Testis (tissue), 3 donors: ENCODE measurements around the gene C12orf75. TPM values are rescaled to one million over a fixed set of nuclear protein-coding genes. Genes with fewer than 3 reads are reported as not detected.
"Not testable (repeated sequence)": the region's sequence is repeated elsewhere in the genome, so short reads cannot be mapped to it uniquely, and the experiment has no call there.

Experiments
- DNase-seq: peaks from one replicate; pipeline ENCODE4 v3.0.0-alpha.2; 2019
- H3K27ac ChIP-seq, 2 donors: fragments of 200-600 bp; sonication (generic); one replicate each; pipeline ENCODE4 v1.5.1; 2019
- H3K27me3 ChIP-seq: fragments of 200-600 bp; sonication (generic); one replicate; pipeline ENCODE4 v1.5.1; 2019
- H3K36me3 ChIP-seq: fragments of 200-600 bp; sonication (generic); one replicate; pipeline ENCODE4 v1.5.1; 2017; ENCODE audit warnings: low read depth; ENCODE audit errors: missing control alignments
- H3K4me1 ChIP-seq: fragments of 200-600 bp; sonication (generic); one replicate; pipeline ENCODE4 v1.5.1; 2019
- H3K4me3 ChIP-seq, 2 donors: fragments of 200-600 bp; sonication (generic); one replicate each; pipeline ENCODE4 v1.5.1; 2017 to 2019
- H3K9me3 ChIP-seq: fragments of 200-600 bp; sonication (generic); one replicate; pipeline ENCODE4 v1.5.1; 2017
- POLR2A ChIP-seq: fragments of 450-650 bp; IDR thresholded peaks from one replicate; pipeline ENCODE4 v1.6.1; 2017; ENCODE audit warnings: antibody characterized with exemption, mild to moderate bottlenecking, moderate library complexity
- WGBS, 2 donors: methylation state at CpG; one replicate each; pipeline ENCODE4 v1.1.5; 2018; 5-methylcytosine and 5-hydroxymethylcytosine counted together
- intact Hi-C: fragments of 100-400 bp; cut with DNase I; formaldehyde crosslinking; loops from one replicate; pipeline ENCODE4 v1.15.1; 2023; ENCODE audit warnings: low total_unique reads
- polyA plus RNA-seq: library from polyadenylated mRNA; stranded (reverse); fragments of 350-450 nt; fragmentation: Illumina TruSeq; extraction: RNeasy Lipid Tissue Mini Kit (QIAGEN cat#74804); gene quantifications from one replicate; pipeline ENCODE4 v1.2.3, GENCODE V29; 2014; ENCODE audit warnings: low read depth, low replicate concordance; ENCODE audit not compliant: insufficient read depth
- total RNA-seq, 2 donors: library from RNA; depleted of rRNA; stranded (reverse); fragments of >200 nt; gene quantifications; one replicate each; pipeline ENCODE4 v1.2.3, GENCODE V29; 2016
- TF ChIP-seq, protein P1 (sequence below), 3 experiments: fragments of 450-650 bp in 2 of 3; fragments of 200-600 bp in 1 of 3; sonication (generic) in 1 of 3; IDR thresholded peaks; one replicate each; pipeline ENCODE4 v1.5.1; 2016 to 2019; ENCODE audit warnings: antibody characterized with exemption in 3 of 3, mild to moderate bottlenecking in 2 of 3, moderate library complexity in 1 of 3

C12orf75 gene
- total and polyA plus RNA-seq, 3 donors from 2014 or later = 112 to 144 (median 121) TPM

DNA sequence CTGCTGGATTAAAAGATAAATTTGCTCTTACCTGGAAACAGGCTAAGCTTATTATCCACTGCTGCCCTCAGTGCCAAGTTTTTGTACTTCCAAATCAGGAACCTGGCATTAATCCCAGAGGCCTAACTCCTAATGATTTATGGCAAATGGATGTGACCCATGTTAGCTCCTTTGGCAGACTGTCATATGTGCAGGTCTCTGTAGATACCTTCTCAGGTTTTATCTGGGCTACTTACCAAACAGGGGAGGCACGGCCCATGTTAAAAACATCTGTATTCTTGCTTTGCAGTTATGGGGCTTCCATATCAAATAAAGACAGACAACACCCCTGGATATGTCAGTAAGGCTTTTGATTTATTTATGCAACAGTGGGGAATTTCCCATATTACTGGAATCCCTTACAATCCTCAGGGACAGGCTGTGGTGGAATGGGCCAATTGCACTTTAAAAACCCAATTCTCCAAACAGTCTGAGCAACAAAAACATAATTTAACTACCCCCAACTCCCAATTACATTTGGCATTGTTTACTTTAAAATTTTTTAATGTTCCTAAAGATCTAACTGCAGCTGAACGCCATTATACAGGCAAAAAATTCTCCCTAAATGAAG is 19.9 kb upstream of the C12orf75 start:
- H3K27ac ChIP-seq, DNase-seq, H3K9me3 ChIP-seq, intact Hi-C loops, H3K4me3 ChIP-seq, H3K4me1 ChIP-seq, H3K36me3 ChIP-seq, H3K27me3 ChIP-seq: not testable (repeated sequence)
- 71 to 75% methylated on average over 2 of the region's 2 CpGs for WGBS, 2 donors

DNA sequence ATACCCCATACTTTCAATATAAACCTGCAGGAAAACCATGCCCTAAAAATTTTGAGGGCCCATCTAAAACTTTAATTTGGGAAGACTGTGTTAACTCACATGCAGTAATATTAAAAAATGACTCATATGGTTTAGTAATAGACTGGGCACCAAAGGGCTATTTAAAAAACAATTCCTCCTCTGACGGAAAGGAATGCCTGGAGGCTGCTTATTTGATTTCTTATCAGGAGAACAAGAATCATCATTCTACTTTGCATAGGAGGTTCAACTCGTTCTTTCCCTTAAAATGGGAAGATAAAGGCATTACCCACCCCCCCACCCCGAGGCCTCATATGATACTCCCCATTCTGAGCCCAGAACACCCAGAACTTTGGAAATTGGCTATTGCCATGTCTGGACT is 18.6 kb upstream of the C12orf75 start:
- H3K27ac ChIP-seq, DNase-seq, H3K27me3 ChIP-seq, H3K4me1 ChIP-seq, H3K36me3 ChIP-seq, H3K9me3 ChIP-seq, intact Hi-C loops, H3K4me3 ChIP-seq: not testable (repeated sequence)
- WGBS, 2 donors = 56 to 71% methylated on average over 3 of the region's 3 CpGs

DNA sequence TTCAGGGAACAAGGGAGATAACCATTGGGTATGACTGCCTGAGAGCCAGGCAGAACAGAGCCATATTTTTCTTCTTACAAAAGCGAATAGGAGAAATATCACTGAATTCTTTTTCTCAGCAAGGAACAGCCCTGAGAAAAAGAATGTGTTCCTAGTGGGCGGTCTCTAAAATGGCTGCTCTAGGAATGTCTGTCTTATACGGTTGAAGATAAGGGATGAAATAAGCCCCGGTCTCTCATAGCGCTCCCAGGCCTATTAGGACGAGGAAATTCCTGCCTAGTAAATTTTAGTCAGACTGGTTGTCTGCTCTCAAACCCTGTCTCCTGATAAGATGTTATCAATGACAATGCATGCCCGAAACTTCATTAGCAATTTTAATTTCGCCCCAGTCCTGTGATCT is 16.7 kb upstream of the C12orf75 start:
- H3K9me3 ChIP-seq, H3K27ac ChIP-seq, H3K27me3 ChIP-seq, DNase-seq, intact Hi-C loops, H3K4me3 ChIP-seq, H3K36me3 ChIP-seq, H3K4me1 ChIP-seq: not testable (repeated sequence)
- 80 to 87% methylated on average over 8 of the region's 8 CpGs for WGBS, 2 donors

DNA sequence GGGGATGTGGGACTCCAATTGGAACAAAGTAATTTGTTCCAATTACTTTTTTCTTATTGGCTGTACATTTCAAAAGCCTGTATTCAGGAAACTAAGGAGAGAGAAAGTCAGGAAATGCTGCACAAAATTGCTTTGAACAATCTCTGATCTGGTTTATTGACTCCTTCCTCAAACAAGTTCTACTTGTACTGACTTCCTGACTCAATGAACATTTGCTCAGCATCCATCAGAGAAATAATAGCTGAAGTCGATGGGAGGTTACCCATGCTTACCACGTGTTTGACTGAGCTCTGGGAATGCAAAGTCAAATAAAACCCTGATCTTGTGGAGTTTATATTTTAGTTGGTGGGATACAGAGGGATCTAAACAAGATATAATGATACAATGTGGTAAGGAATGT is 15.4 kb upstream of the C12orf75 start:
- H3K4me1 ChIP-seq = no peaks in the 10 kb centered on the region
- TF ChIP-seq, protein P1, sequence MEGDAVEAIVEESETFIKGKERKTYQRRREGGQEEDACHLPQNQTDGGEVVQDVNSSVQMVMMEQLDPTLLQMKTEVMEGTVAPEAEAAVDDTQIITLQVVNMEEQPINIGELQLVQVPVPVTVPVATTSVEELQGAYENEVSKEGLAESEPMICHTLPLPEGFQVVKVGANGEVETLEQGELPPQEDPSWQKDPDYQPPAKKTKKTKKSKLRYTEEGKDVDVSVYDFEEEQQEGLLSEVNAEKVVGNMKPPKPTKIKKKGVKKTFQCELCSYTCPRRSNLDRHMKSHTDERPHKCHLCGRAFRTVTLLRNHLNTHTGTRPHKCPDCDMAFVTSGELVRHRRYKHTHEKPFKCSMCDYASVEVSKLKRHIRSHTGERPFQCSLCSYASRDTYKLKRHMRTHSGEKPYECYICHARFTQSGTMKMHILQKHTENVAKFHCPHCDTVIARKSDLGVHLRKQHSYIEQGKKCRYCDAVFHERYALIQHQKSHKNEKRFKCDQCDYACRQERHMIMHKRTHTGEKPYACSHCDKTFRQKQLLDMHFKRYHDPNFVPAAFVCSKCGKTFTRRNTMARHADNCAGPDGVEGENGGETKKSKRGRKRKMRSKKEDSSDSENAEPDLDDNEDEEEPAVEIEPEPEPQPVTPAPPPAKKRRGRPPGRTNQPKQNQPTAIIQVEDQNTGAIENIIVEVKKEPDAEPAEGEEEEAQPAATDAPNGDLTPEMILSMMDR (IDR thresholded peaks at IDR 0.05) = no peak
- no peak for TF ChIP-seq POLR2A
- no peak for DNase-seq
- H3K27ac ChIP-seq = no peak overlapping the region
- H3K27me3 ChIP-seq = no peaks in the 10 kb centered on the region
- 75 to 95% methylated on average over 2 of the region's 2 CpGs for WGBS, 2 donors
- H3K4me3 ChIP-seq = no peak overlapping the region
- no peaks in the 10 kb centered on the region for H3K9me3 ChIP-seq
- no peaks in the 10 kb centered on the region for H3K36me3 ChIP-seq
- intact Hi-C loops = no loop called here

DNA sequence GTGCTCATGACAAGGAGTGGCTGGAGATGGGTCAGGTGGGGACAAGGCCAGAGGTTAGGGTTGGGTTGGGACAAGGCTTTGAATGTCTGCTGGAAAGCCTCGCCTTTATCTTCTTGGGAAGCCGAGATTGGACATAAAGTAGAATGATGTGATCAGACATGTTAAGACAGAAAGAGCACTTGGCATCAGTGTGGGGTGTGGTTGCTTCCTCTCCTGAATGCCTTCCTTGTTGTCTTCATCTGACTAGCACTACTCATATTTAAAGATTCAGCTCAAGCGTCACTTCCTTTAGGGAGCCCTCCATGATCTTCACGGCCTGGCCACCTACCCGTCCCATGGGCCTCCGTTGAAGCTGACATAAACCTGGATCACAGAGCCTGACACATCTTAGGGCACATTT is 14.8 kb upstream of the C12orf75 start:
- 89 to 93% methylated on average over 6 of the region's 6 CpGs for WGBS, 2 donors
- intact Hi-C loops = no loop called here

DNA sequence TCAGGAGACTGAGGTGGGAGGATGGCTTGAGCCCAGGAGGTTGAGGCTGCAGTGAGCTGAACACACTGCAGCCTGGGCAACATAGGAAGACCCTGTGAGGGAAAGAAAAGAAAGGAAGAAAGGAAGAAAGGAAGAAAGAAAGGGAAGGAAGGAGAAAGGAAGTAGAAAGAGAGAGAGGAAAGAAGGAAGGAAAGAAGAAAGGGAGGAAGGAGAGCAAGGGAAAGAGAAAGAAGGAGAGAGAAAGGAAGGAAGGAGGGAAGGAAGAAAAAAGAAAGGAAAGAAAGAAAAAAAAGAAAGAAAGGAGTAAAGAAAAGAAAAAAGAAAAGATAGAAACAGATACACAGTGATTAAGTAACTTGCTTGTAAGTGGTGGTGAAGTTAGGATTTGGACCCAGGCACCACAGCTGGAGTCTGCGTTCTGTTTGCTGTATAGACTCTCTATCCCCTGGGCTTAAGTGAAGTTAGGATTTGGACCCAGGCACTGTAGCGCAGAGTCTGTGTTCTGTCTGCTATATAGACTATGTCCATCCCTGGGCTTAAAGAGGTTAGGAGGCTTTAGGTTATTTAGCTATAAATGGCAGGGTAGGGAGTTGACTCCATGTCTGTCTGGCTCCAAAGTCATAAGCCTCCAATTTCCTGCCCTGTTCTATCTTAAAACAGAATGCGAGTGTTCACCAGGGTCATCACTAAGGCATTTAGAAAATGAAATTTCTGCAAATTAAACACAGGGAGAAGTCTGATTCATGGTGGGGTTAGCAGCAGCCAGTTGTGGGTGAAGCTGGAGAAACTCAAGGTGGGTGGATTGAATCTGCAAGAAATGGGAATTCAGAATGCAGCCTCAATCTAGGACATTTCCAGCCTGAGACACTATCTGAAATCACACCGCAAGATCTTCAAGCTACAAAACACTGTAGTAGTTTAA is 13.3 kb upstream of the C12orf75 start:
- Histone ChIP-seq H3K27ac (no peak overlapping the region), H3K9me3 (no peaks in the 10 kb centered on the region), H3K27me3 (no peaks in the 10 kb centered on the region), H3K36me3 (no peaks in the 10 kb centered on the region), H3K4me3 (no peak overlapping the region), H3K4me1 (no peaks in the 10 kb centered on the region)
- DNase-seq = no peak
- TF ChIP-seq POLR2A = no peak
- TF ChIP-seq, protein P1 (IDR thresholded peaks at IDR 0.05) = no peak
- intact Hi-C loops = no loop called here
- 91 to 95% methylated on average over 4 of the region's 4 CpGs for WGBS, 2 donors

More for the DNA sequence above, 14.8 kb upstream of the C12orf75 start:
- H3K27me3 ChIP-seq = no peaks in the 10 kb centered on the region
- no peak overlapping the region for H3K27ac ChIP-seq
- no peaks in the 10 kb centered on the region for H3K9me3 ChIP-seq
- H3K4me3 ChIP-seq = no peak overlapping the region
- TF ChIP-seq, protein P1 (IDR thresholded peaks at IDR 0.05) = no peak
- TF ChIP-seq POLR2A = no peak
- no peaks in the 10 kb centered on the region for H3K4me1 ChIP-seq
- H3K36me3 ChIP-seq = no peaks in the 10 kb centered on the region
- DNase-seq = no peak
